Measurements from ENCODE around the gene EED.
A peak's percentile ranks its signal among the peaks of the same experiment; 100 is the strongest.
"Not testable (repeated sequence)": the region's sequence is repeated elsewhere in the genome, so short reads cannot be mapped to it uniquely, and the experiment has no call there.

EED gene

GRCh38 chr11:86219311-86220193 is 25.0 kb upstream of the EED start:
- no peak for DNase-seq

- no peak for DNase-seq
Observed at GRCh38 chr11:86220653-86221052, 23.9 kb upstream of the EED start.

GRCh38 chr11:86222081-86222480 is 22.5 kb upstream of the EED start:
- DNase-seq = no peak

- not testable (repeated sequence) for DNase-seq
Observed at GRCh38 chr11:86224575-86224974, 20.0 kb upstream of the EED start.

GRCh38 chr11:86225344-86225743 is 19.2 kb upstream of the EED start:
- not testable (repeated sequence) for DNase-seq

DNA sequence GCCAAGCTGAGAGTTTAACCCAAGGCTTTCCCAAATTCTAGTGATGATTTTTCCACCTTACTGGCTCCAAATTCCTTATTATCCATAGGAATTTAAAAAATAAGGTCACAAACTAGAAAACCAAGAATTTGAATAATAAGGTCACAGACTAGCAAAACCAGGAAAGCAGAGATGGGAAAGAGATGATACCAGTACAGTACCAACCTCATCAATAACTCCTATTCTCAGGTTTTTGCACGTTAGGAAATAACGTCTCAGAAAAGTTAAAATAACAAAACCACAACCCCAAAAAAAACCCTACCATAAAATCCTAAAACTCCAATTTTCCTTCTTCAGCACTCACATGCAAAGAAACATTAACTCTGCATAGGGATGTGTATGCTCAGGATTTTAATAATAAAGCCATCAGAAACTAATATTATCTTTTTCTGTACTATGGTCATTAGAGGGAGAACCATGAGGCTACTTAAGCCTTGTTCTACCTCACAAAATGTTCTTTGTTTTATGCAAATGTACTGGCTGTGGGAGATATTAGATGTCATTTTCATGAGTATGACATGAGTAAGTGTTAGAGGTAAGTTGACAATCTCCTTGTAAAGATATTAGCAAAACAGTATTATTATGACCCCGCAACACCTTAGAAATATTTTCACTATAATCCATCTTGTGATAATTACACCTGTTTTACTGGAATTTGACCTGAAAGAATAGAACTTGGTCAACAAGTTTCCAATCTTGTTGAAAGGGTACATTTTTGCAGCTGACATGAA is 16.1 kb upstream of the EED start:
- DNase-seq = no peak

DNA sequence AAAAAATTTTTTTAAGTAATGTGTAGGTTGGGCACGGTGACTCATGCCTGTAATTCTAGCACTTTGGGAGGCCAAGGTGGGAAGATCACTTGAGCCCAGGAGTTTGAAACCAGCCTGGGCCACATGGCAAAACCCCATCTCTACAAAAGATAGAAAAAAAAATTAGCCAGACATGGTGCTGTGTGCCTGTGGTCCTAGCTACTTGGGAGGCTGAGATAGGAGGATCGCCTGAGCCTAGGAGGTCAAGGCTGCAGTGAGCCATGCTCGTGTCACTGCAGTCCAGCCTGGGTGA is 15.6 kb upstream of the EED start:
- DNase-seq = not testable (repeated sequence)

GRCh38 chr11:86230179-86230804 is 14.3 kb upstream of the EED start:
- no peak for DNase-seq

DNA sequence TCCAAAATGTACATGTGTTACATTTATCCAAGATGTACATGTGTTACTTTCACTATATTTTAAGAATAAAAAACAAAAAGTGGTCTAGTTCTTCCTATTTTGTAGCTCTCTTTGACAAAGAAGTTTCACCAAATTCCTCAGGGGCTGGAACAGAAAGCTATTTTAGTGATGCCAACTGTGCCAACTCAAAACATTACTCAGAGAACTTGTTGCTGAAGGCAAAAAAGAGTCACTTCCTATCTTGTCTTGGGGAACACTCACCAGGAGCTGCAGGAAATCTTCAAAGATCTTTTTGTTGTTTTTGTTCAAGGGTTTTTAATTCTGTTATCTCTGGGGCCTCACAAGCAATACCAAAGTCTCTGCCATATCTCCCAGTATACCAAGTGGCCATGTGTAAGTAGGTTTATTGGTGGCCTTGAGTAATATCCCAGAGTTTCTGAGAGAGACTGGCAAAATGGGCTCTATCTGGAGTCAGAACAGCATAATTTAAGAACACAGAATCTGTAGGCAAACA is 13.6 kb upstream of the EED start:
- no peak for DNase-seq

- DNase-seq = no peak
Observed at GRCh38 chr11:86232556-86232955, 12.0 kb upstream of the EED start.

- DNase-seq = no peak
Observed at GRCh38 chr11:86234831-86235461, 9.6 kb upstream of the EED start.

GRCh38 chr11:86237267-86237804 is 7.2 kb upstream of the EED start:
- no peak for DNase-seq

DNA sequence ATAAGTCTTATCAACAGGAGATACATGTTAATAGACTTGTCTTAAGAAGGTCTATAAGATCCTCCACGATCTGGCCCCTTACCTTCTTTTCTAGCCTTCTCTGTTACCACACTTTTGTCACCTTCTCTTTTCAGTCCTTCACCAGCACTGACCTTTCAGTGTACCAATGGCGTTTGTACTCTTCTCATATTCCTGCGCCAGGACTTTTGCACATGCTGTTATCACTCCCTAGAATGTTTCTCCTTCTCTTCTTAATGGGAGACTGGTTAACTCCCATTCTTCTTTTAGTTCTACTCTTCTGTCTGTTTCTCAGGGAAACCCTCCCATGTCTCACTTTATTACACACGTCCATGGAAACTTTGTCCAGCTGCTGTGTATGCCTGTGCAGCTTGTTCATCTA is 4.4 kb upstream of the EED start:
- DNase-seq = no peak

DNA sequence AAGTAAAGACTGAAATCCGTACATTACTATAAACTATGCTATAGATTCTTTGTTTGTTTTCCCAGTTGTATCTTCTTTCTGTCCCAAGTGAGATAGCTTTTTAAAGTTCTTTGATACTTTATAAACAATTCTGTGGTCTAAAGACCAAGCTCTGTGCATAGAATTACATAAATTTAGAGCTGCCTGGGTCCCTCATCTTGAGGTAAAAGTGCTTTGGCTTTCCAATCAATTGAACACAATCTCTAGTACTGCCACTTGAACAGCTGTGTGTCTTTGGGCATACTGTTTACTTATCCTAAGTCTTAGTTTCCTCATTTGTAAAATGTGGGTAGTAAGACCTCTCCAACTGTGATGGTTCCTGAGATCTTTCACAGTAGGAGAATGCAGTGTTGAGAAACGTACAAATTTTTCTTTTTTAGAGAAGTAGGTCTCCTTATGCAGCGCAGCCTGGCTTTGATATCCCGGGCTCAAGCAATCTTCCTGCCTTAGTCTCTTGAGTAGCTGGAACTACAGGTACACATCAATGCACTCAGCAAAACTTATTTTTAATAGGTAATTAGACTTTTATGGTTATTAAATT is 2.5 kb upstream of the EED start:
- no peak for DNase-seq

- no peak for DNase-seq
Observed at GRCh38 chr11:86243396-86243795, 1.2 kb upstream of the EED start.

GRCh38 chr11:86244063-86244521 is 461 bp upstream of the EED start:
- peak; percentile 78 for DNase-seq

- DNase-seq = no peak
Observed at GRCh38 chr11:86245369-86246292, 1.1 kb downstream of the EED start.

DNA sequence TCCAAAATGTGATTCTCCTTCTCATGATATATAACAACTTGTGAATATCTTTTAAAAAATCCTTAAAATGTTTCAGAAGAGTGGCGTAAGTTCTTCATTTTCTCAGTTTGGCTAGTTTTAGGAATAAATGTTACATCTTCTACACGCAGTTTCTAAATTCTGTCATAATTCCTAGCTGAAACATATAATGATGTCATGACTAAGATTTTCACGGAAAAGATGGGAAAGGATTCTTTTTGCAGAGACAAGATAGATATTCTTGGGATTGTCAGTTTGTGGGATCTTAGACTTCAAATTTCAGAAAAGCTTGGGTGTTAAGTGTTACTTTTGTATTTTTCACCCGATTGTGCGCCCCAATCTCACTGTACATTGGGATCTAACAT is 1.7 kb downstream of the EED start:
- no peak for DNase-seq

- no peak for DNase-seq
Observed at GRCh38 chr11:86247608-86248007, 3.1 kb downstream of the EED start.

- no peak for DNase-seq
Observed at GRCh38 chr11:86248609-86249008, 4.1 kb downstream of the EED start.
